Progenitor cell of endocrine pancreas (in vitro differentiated cells): ENCODE data around the gene KRTAP12-2. TPM values are rescaled to one million over a fixed set of nuclear protein-coding genes. Genes with fewer than 3 reads are reported as not detected.

Experiments used
- DNase-seq: peaks from one replicate; pipeline ENCODE4 v3.0.0; 2021; ENCODE audit warnings: low spot score; ENCODE audit not compliant: unreplicated experiment
- H3K27ac Mint-ChIP-seq: 2 replicates; pipeline ENCODE4 v1.8.0; 2021; ENCODE audit warnings: mild to moderate bottlenecking, moderate library complexity, mixed read lengths
- H3K27me3 Mint-ChIP-seq: 2 replicates; pipeline ENCODE4 v1.8.0; 2021; ENCODE audit warnings: mixed read lengths
- H3K36me3 Mint-ChIP-seq: 2 replicates; pipeline ENCODE4 v1.8.0; 2022; ENCODE audit warnings: mixed read lengths; ENCODE audit not compliant: insufficient read depth
- H3K4me1 Mint-ChIP-seq: 2 replicates; pipeline ENCODE4 v1.8.0; 2021; ENCODE audit warnings: low read depth, mixed read lengths
- H3K4me3 Mint-ChIP-seq: 2 replicates; pipeline ENCODE4 v1.8.0; 2021; ENCODE audit warnings: low read depth, mild to moderate bottlenecking, moderate library complexity, mixed read lengths
- H3K9me3 Mint-ChIP-seq: 2 replicates; pipeline ENCODE4 v1.8.0; 2021; ENCODE audit warnings: low read depth, mixed read lengths
- long read RNA-seq: library from polyadenylated mRNA; unstranded; transcript quantifications from one replicate; pipeline ENCODE4 v2.0.0, GENCODE V29; 2020
- total RNA-seq: library from RNA; stranded (reverse); gene quantifications from 2 replicates; pipeline ENCODE4 v1.2.1, GENCODE V29; 2021
- TF ChIP-seq, protein P1 (sequence below): fragments of 200-600 bp; sonication (generic); IDR thresholded peaks from one replicate; pipeline ENCODE4 v1.5.0; 2021; ENCODE audit warnings: antibody characterized with exemption, mild to moderate bottlenecking; ENCODE audit not compliant: unreplicated experiment

The KRTAP12-2 gene, protein sequence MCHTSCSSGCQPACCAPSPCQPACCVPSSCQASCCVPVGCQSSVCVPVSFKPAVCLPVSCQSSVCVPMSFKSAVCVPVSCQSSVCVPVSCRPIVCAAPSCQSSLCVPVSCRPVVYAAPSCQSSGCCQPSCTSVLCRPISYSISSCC
- not detected in 2 replicates for total RNA-seq
- long read RNA-seq: 0 reads

DNA sequence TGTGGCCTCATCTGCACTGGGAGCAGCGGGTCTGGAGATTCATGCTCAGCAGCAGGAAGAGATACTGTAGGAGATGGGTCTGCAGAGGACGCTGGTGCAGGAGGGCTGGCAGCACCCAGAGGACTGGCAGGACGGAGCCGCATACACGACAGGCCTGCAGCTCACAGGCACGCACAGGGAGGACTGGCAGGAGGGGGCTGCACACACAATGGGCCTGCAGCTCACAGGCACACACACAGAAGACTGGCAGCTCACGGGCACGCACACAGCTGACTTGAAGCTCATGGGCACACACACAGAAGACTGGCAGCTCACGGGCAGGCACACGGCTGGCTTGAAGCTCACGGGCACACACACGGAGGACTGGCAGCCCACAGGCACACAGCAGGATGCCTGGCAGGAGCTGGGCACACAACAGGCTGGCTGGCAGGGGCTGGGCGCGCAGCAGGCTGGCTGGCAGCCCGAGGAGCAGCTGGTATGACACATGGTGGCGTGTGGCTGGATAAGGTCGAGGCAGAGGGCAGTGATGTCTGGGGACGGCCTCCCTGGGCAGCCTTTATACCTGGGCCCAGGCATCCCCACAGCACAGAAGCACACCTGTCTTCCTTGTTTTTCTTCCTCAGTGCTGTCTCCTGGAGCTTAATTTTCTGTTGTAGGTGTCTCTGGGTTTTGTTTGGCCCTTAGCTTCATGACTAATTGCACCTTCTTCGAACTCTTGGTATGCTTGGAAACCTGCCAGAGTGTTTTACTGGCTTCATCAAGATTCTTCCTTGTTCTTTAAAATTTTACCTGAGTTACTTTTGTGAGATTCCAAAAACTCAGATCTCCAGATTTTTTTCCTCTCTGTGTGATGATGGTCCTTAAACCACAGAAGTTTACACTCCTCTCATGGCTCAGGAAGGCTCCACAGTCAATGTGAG is at the start of gene KRTAP12-2:
Gene KRTAP12-2 (minus strand): TSS at position 527 of the 920 bp plus-strand sequence. CDS start 41 bp downstream, at position 486.
- H3K4me1 Mint-ChIP-seq: no peaks in the 10 kb centered on the region
- no peak within 1 kb of the TSS for H3K27ac Mint-ChIP-seq
- no peaks in the 10 kb centered on the region for H3K36me3 Mint-ChIP-seq
- DNase-seq: no peak
- TF ChIP-seq, protein P1, sequence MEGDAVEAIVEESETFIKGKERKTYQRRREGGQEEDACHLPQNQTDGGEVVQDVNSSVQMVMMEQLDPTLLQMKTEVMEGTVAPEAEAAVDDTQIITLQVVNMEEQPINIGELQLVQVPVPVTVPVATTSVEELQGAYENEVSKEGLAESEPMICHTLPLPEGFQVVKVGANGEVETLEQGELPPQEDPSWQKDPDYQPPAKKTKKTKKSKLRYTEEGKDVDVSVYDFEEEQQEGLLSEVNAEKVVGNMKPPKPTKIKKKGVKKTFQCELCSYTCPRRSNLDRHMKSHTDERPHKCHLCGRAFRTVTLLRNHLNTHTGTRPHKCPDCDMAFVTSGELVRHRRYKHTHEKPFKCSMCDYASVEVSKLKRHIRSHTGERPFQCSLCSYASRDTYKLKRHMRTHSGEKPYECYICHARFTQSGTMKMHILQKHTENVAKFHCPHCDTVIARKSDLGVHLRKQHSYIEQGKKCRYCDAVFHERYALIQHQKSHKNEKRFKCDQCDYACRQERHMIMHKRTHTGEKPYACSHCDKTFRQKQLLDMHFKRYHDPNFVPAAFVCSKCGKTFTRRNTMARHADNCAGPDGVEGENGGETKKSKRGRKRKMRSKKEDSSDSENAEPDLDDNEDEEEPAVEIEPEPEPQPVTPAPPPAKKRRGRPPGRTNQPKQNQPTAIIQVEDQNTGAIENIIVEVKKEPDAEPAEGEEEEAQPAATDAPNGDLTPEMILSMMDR: no peak
- H3K4me3 Mint-ChIP-seq: no peak within 1 kb of the TSS
- peaks cover 4% of the 10 kb centered on the region for H3K27me3 Mint-ChIP-seq
- peaks cover 18% of the 10 kb centered on the region for H3K9me3 Mint-ChIP-seq

DNA sequence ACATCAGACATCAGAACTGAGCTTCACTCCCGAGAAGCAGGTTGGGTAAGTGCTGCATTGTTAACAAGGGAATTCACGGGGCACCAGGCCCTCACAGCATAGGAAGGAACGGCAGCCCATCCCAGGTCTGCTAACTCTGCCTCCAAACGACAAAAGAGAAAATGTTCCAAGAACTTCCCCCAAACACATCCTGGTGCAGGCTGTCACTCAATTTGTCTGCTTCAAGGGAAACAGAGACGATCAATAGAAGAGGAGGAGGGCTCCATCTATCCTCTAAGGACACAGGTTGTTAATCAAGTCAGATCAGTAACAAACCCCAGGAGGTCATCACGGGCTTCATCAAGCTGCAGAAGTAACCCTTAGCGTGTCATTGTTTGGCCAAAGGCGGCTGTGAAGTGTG is 48.2 kb upstream of the KRTAP12-2 start:
- no peak for DNase-seq
- Mint-ChIP-seq H3K36me3 (no peaks in the 10 kb centered on the region), H3K9me3 (no peaks in the 10 kb centered on the region), H3K4me1 (peaks cover 9% of the 10 kb centered on the region), H3K27ac (no peak overlapping the region), H3K4me3 (no peak overlapping the region), H3K27me3 (peaks cover 74% of the 10 kb centered on the region)
- TF ChIP-seq, protein P1: no peak

DNA sequence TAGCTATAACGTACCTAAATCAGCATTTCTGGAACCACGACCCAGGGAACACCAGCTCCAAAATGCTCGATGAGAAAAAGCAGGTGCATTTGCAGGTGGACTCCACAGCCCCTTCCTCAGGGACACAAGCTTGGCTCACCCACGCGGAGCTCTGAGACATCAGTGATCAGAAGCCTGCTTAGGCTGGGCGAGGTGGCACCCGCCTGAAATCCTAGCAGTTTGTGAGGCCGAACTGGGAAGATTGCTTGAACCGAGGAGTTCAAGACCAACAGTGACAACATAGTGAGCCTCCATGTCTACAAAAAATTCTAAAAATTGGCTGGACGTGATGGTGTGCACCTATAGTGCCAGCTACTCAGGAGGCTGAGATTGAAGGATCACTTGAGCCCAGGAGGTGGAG is 47.1 kb upstream of the KRTAP12-2 start:
- Mint-ChIP-seq H3K4me1 (peaks cover 12% of the 10 kb centered on the region), H3K27ac (no peak overlapping the region), H3K9me3 (no peaks in the 10 kb centered on the region), H3K36me3 (no peaks in the 10 kb centered on the region), H3K27me3 (peaks cover 79% of the 10 kb centered on the region), H3K4me3 (no peak overlapping the region)
- DNase-seq: no peak
- TF ChIP-seq, protein P1: no peak

DNA sequence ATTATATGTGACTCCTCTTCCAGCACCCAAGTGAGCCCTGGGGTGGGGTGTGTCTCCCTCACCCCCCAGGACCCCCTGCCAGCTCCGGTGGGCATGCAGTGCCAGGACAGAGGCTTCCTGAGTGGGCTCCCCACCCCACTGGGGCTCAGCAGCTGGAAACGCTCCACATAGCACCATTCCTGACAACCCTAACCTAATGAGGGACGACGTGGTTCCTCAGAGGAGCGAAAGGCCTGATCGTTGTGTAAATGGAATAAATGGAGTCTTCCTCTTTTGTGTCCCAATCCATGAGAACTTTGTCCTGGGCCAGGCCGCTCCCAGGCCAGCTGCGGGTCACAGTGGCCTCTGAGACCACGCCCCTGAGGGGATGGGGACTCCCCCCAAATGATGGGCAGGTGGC is 46.4 kb upstream of the KRTAP12-2 start:
- no peak for DNase-seq
- TF ChIP-seq, protein P1: no peak
- H3K4me3 Mint-ChIP-seq: no peak overlapping the region
- H3K27me3 Mint-ChIP-seq: peaks cover 79% of the 10 kb centered on the region
- H3K27ac Mint-ChIP-seq: no peak overlapping the region
- no peaks in the 10 kb centered on the region for H3K9me3 Mint-ChIP-seq
- H3K36me3 Mint-ChIP-seq: no peaks in the 10 kb centered on the region
- H3K4me1 Mint-ChIP-seq: peaks cover 12% of the 10 kb centered on the region

DNA sequence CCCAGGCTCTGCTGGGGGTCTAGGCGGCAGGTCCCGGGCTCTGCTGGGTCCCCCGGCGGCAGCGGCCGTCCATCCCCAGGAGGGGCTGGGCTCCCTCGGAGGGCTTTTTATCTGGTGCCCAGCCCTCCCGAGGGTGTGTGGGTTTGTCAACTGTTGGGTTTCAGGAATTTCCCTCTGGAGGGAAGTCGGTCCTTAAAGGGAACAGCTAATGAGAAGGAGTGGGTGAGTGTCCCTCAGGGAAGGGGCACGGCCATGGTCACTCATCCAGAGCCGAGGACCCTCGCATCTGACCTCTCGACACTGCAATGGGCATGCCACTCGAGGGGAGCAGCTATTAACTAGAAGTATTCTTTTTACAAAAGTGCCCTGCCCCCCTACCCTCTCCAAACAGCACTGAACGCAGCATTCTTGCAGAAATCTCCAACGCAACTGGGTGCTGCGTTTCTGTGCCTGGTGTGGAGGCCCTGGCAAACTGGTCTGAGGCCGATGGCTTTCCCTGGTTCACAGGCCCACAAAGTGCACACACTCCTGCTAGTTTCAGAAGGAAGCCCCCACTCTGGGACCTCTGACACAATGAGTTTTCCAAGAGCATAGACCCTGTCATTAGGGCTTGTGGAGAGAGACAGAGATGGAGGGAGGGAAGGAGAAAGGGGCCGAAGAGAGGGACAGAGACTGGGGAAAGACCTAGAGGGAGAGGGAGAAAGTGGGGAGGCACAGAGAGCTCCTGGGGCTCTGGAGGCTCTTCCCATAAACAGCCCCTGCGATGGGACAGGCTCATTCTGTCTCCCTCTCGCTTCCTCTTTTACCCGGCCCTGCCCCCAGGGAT is 45.7 kb upstream of the KRTAP12-2 start:
- TF ChIP-seq, protein P1: no peak
- Mint-ChIP-seq H3K36me3 (no peaks in the 10 kb centered on the region), H3K27ac (no peak overlapping the region), H3K9me3 (no peaks in the 10 kb centered on the region), H3K4me3 (no peak overlapping the region), H3K4me1 (peaks cover 12% of the 10 kb centered on the region), H3K27me3 (peaks cover 83% of the 10 kb centered on the region)
- DNase-seq: no peak
